Activated CD4-positive, alpha-beta T cell treated with anti-CD3 and anti-CD28 coated beads, Interleukin-10, Interleukin-2, amounts not matched to agents 100 ng/mL and 50 ng/mL, durations not matched to agents 16 hours and 8 hours (primary cell): ENCODE measurements around the gene DDX50.

Experiments used
- DNase-seq: peaks from one replicate; pipeline ENCODE4 v3.0.0-alpha.2; 2020

Gene DDX50

DNA sequence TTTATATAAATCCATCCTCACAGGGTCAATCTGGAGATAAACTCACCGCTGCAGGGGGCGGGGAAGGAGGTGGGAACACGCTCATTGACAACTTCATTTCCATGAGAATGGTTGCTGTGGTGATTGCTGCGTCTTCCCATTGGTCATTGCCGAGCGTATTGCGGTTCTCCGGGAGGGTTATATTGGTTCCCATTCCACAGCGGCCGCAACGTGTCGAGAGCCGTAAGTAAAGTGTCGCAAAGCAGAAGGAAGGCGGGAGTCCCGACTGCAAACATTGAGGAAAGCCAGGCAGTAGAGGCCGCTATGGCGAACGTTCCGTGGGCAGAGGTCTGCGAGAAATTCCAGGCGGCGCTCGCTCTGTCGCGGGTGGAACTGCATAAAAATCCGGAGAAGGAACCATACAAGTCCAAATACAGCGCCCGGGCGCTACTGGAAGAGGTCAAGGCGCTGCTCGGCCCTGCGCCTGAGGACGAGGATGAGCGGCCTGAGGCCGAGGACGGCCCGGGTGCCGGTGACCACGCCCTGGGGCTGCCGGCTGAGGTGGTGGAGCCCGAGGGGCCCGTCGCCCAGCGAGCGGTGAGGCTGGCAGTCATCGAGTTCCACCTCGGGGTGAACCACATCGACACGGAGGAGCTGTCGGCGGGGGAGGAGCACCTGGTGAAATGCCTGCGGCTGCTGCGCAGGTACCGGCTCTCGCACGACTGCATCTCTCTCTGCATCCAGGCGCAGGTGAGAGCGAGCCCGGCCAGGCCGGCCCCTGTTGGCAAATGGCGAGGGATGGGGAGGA is 87.6 kb downstream of the DDX50 start, which contains the start of gene KIFBP:
Gene KIFBP, plus strand, starts transcription at position 274 of the 787 bp plus-strand sequence. Its CDS starts 30 bp downstream, at position 304.
- DNase-seq, result peak; percentile 95

DNA sequence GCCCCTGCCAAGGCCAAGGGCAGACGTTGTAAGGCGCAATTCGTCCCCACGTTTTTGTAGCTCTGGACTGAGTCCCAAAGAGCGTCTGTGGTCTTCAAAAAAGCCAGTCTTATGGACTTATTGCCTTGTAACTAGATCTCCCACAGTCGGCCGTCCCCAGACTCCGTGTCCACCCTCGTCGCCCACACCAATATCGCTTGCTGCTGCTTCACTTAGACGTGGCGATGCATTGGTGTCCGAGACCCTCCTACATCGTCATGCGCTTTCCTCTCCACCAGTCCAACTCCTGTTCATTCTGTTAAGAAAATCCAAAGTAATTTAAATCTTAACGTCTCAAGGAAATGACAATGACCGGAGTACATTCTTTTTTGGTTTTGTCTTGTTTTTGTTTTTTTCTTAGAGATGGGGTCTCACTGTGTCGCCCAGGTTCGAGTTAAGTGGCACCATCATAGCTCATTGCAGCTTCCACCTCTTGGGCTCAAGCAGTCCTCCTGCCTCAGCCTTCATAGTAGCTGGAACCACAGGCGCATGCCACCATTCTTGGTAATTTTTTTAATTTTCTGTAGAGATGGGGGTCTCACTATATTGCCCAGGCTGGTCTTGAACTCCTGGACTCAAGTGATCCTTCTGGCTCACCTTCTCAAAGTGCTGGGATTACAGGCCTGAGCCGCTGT is 88.3 kb downstream of the DDX50 start:
- DNase-seq, result no peak

DNA sequence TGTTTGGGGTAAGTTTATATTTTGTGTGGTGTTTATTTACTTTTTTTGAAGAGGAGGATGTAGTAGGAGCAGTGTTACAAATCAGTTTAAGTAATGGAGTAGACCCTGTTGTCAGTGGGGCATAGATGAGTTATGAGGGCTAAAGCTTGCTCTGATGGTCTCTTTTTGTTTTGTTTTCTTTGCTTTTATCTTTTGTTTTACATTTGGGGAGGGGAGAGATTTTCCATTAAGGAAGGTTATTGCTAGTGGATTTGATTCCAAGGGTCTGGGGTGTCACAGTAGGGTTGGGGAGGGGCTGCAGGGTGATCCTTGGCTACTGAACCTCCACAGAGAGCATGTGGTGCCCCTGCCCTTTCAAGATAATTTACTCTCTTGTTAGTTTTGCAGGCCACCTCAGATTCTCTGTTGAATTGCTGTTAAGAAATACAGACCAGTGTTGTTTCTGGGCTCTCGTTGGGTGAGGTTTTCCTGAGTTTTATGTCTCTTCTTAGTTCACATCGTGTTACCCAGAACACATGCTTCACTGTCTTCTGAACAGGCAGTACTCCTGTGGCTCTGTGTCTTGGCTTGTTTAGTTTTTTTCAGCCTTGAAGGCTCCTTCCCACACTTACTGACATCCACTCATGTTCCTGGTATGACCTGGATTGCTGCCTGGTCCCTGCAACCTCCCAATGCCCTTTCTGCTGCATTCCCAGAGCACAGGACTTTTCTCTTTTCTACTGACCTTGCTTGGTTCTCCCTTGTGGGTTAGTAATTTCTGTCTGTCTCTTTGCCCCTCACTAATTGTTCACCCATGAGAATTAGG is 91.7 kb downstream of the DDX50 start:
- no peak for DNase-seq
